Naive thymus-derived CD4-positive, alpha-beta T cell (primary cell): ENCODE results near the gene IL17B. TPM values are rescaled to one million over a fixed set of nuclear protein-coding genes. Genes with fewer than 3 reads are reported as not detected.

Experiments
- ATAC-seq: fragments of 150-1000 bp; cut with Tn5 transposase; 2 replicates; pipeline ENCODE4 v1.10.0; 2021; ENCODE audit warnings: mild to moderate bottlenecking, moderate library complexity
- CTCF ChIA-PET: fragments of 350-600 bp; sonication (Branson Sonifier 250); formaldehyde crosslinking; loops from one replicate; lab custom pipeline; 2021; ENCODE audit warnings: antibody characterized with exemption; lab: Charles Lee
- POLR2A ChIA-PET: fragments of 350-600 bp; sonication (Branson Sonifier 250); formaldehyde crosslinking; loops from one replicate; lab custom pipeline; 2021; ENCODE audit warnings: antibody characterized with exemption, inconsistent platforms; lab: Charles Lee
- DNase-seq, 9 donors: peaks; one replicate each; pipeline versions ENCODE4 v3.0.0 to v3.0.0-alpha.2; 2020 to 2022; ENCODE audit warnings: mixed read lengths in 1 of 9
- H3K27ac ChIP-seq: one replicate; pipeline ENCODE4 v1.7.0; 2013; ENCODE audit warnings: mild to moderate bottlenecking, low read depth, low read length, moderate library complexity
- H3K27me3 ChIP-seq, 2 donors: one replicate each; pipeline ENCODE4 v1.7.0; 2013; ENCODE audit warnings: low read length in 2 of 2, mild to moderate bottlenecking in 2 of 2, moderate library complexity in 2 of 2; ENCODE audit not compliant: control insufficient read depth in 2 of 2, insufficient read depth in 2 of 2
- H3K36me3 ChIP-seq, 3 experiments: 1 replicate in 2 of 3; 2 replicates in 1 of 3; pipeline ENCODE4 v1.7.0; 2013; ENCODE audit warnings: low read length in 3 of 3, mild to moderate bottlenecking in 3 of 3, moderate library complexity in 1 of 3; ENCODE audit not compliant: insufficient read depth in 3 of 3, control insufficient read depth in 2 of 3
- H3K4me1 ChIP-seq, 2 donors: one replicate each; pipeline ENCODE4 v1.7.0; 2013; ENCODE audit warnings: low read length in 2 of 2, mild to moderate bottlenecking in 2 of 2, moderate library complexity in 1 of 2; ENCODE audit not compliant: control insufficient read depth in 2 of 2, insufficient read depth in 2 of 2
- H3K4me3 ChIP-seq: 2 replicates; pipeline ENCODE4 v1.7.0; 2013; ENCODE audit warnings: mild to moderate bottlenecking, low read length
- H3K9me3 ChIP-seq, 3 experiments: 1 replicate in 2 of 3; 2 replicates in 1 of 3; pipeline ENCODE4 v1.7.0; 2013; ENCODE audit warnings: low read length in 3 of 3; ENCODE audit not compliant: control insufficient read depth in 2 of 3
- H3K27ac Mint-ChIP-seq, 9 donors: one replicate each; pipeline ENCODE4 v1.8.0; 2020 to 2022; ENCODE audit warnings: mixed read lengths in 9 of 9, mild to moderate bottlenecking in 8 of 9, moderate library complexity in 5 of 9, inconsistent platforms in 2 of 9
- H3K27me3 Mint-ChIP-seq, 5 donors: one replicate each; pipeline ENCODE4 v1.8.0; 2021 to 2022; ENCODE audit warnings: mixed read lengths in 5 of 5, mild to moderate bottlenecking in 1 of 5
- H3K36me3 Mint-ChIP-seq, 5 donors: one replicate each; pipeline ENCODE4 v1.8.0; 2020 to 2022; ENCODE audit warnings: mixed read lengths in 5 of 5, mild to moderate bottlenecking in 3 of 5, inconsistent platforms in 1 of 5
- H3K4me1 Mint-ChIP-seq, 7 donors: one replicate each; pipeline ENCODE4 v1.8.0; 2020 to 2022; ENCODE audit warnings: mixed read lengths in 7 of 7, mild to moderate bottlenecking in 3 of 7, inconsistent platforms in 1 of 7
- H3K4me3 Mint-ChIP-seq, 10 donors: one replicate each; pipeline ENCODE4 v1.8.0; 2020 to 2022; ENCODE audit warnings: mild to moderate bottlenecking in 10 of 10, mixed read lengths in 10 of 10, moderate library complexity in 6 of 10, inconsistent platforms in 2 of 10
- H3K9me3 Mint-ChIP-seq, 11 donors: one replicate each; pipeline ENCODE4 v1.8.0; 2020 to 2022; ENCODE audit warnings: mixed read lengths in 11 of 11, mild to moderate bottlenecking in 4 of 11, inconsistent platforms in 1 of 11, moderate library complexity in 1 of 11
- intact Hi-C, 2 donors: fragments of 100-400 bp; cut with micrococcal nuclease; formaldehyde crosslinking; loops; one replicate each; pipeline ENCODE4 v1.15.1; 2023
- polyA plus RNA-seq, 2 donors: library from polyadenylated mRNA; unstranded; fragments of 300-500 nt; fragmentation: Illumina TruSeq; gene quantifications; one replicate each; pipeline ENCODE4 v1.2.3, GENCODE V29; 2021
- total RNA-seq, 6 experiments: library from RNA in 5 of 6; stranded (reverse) in 5 of 6; gene quantifications; 1 replicate in 5 of 6; 2 replicates in 1 of 6; pipeline ENCODE4 v1.2.3 and lab custom pipeline; 2021 to 2026

IL17B gene
- total and polyA plus RNA-seq, 7 experiments from 2014 or later = not detected

DNA sequence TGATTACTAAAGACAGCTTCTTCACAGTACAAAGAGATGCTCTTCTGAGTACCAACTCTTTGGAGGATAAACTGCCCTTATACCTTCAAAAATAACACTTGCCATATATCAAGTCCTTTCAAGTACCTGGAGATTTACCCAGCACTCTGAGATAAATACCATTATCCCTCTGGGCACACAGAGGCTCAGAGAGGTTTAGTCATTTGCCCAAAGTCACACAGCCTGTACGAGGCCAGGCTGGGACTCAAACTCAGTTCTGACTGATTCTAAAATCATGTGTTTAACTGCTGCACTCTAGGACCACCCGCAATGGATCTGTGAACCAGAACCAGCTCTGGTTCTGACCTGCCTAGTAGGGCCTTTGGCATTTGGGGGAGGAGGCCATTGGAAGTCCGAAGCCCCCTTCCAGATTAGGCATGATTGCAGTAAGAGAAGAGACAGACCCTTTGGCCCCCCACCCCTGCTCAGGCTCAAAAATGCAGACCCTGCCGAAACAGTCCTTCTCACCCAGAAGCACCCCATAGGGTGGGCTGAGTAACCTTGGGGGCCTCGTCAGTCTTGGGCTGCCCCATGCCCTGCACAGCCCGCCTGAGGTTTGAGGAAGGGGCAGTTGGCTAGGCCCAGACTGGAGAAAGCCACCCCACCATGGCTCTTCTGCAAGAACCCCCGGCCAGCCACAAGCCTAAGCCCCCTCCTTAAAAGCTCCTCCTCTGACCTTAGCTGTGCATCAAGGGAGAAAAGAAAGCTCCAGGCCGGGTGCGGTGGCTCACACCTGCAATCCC, 32.8 kb upstream of the IL17B start:
- ATAC-seq (no peak), DNase-seq (no peak)
- H3K27me3 ChIP-seq = no peaks in the 10 kb centered on the region
- no peaks in the 10 kb centered on the region for H3K36me3 ChIP-seq
- H3K4me1 ChIP-seq = no peaks in the 10 kb centered on the region
- ChIA-PET CTCF (interaction anchor here (1.8 kb wide), 1 partner anchor 11 kb away, joined by 7 read pairs; no protein-coding TSS in a partner anchor), POLR2A (no interaction called here)
- Mint-ChIP-seq H3K27ac (no peak overlapping the region), H3K36me3 (no peaks in the 10 kb centered on the region), H3K4me3 (no peak overlapping the region), H3K4me1 (no peaks in the 10 kb centered on the region), H3K27me3 (peaks cover 0 to 3% (median 0%) of the 10 kb centered on the region in 5 donors), H3K9me3 (peaks cover 0 to 3% (median 0%) of the 10 kb centered on the region in 11 donors)
- no peaks in the 10 kb centered on the region for H3K9me3 ChIP-seq
- no peak overlapping the region for H3K4me3 ChIP-seq
- no peak overlapping the region for H3K27ac ChIP-seq
- intact Hi-C loops = no loop called here

DNA sequence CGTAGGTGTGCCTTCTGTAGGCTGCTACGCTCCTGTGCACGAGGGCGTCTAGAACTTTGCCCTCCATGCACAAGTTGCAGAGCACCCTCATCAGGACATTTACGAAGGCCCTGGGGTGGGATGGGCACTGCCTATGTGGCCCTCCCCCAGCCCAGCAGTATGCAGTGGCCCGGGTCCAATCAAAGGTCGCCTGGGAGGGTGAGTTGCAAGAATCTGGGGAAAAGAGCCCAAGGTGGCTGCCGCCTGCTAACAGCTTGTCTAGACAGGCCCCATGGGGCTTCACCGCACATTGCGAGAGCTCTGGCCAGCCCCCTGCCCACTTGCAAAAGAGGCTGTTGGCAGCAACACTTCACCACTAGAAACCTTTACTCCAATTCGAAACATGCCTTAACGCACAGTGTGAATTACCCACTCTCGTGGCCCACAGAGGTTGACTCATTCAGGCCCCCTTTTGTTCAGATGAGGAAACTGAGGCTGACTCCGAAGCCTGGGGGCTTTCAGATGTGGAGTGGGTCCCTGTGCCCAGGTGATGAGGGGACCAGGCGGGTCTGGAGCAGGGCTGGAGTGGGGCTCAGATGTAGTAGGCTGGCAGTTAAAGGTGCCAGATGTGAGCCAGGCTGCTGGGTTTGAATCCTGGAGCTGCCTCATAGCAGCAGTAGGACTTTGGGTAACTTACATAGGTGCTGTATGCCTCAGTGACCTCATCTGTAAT, 31.8 kb upstream of the IL17B start:
- CTCF ChIA-PET = no interaction called here
- Histone ChIP-seq H3K4me1 (no peaks in the 10 kb centered on the region), H3K9me3 (no peaks in the 10 kb centered on the region), H3K27me3 (no peaks in the 10 kb centered on the region), H3K27ac (no peak overlapping the region), H3K4me3 (no peak overlapping the region), H3K36me3 (no peaks in the 10 kb centered on the region)
- DNase-seq (no peak), ATAC-seq (no peak)
- POLR2A ChIA-PET = no interaction called here
- H3K4me1 Mint-ChIP-seq = no peaks in the 10 kb centered on the region
- no peaks in the 10 kb centered on the region for H3K36me3 Mint-ChIP-seq
- intact Hi-C loops = no loop called here
- no peak overlapping the region for H3K4me3 Mint-ChIP-seq
- H3K27me3 Mint-ChIP-seq = peaks cover 0 to 6% (median 0%) of the 10 kb centered on the region in 5 donors
- no peak overlapping the region for H3K27ac Mint-ChIP-seq
- H3K9me3 Mint-ChIP-seq = peaks cover 0 to 3% (median 0%) of the 10 kb centered on the region in 11 donors

DNA sequence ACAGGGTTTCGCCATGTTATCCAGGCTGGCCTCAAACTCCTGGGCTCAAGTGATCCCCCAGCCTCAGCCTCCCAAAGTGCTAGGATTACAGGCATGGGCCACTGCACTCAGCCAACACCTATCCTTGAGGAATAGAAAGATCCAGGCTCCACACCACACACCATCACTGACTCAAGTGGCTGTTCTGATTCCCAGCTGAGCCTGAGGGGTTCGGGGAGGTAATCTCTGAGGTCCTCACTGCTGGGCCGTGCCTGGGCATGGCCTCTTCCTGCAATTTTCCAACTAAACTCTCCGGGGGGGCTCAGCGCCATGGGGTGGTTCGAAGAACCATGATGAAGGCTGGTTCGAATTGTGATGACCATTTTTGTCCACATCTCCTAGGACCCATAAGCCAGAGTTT, 31.0 kb upstream of the IL17B start:
- no peaks in the 10 kb centered on the region for H3K27me3 ChIP-seq
- H3K27ac Mint-ChIP-seq = no peak overlapping the region
- H3K4me3 ChIP-seq = no peak overlapping the region
- DNase-seq (no peak), ATAC-seq (no peak)
- H3K4me3 Mint-ChIP-seq = no peak overlapping the region
- no peaks in the 10 kb centered on the region for H3K4me1 ChIP-seq
- H3K36me3 Mint-ChIP-seq = no peaks in the 10 kb centered on the region
- H3K4me1 Mint-ChIP-seq = no peaks in the 10 kb centered on the region
- H3K9me3 Mint-ChIP-seq = peaks cover 0 to 3% (median 0%) of the 10 kb centered on the region in 11 donors
- CTCF ChIA-PET = no interaction called here
- POLR2A ChIA-PET = no interaction called here
- H3K36me3 ChIP-seq = no peaks in the 10 kb centered on the region
- H3K27me3 Mint-ChIP-seq = peaks cover 0 to 6% (median 0%) of the 10 kb centered on the region in 5 donors
- H3K27ac ChIP-seq = no peak overlapping the region
- intact Hi-C loops = no loop called here
- H3K9me3 ChIP-seq = no peaks in the 10 kb centered on the region

DNA sequence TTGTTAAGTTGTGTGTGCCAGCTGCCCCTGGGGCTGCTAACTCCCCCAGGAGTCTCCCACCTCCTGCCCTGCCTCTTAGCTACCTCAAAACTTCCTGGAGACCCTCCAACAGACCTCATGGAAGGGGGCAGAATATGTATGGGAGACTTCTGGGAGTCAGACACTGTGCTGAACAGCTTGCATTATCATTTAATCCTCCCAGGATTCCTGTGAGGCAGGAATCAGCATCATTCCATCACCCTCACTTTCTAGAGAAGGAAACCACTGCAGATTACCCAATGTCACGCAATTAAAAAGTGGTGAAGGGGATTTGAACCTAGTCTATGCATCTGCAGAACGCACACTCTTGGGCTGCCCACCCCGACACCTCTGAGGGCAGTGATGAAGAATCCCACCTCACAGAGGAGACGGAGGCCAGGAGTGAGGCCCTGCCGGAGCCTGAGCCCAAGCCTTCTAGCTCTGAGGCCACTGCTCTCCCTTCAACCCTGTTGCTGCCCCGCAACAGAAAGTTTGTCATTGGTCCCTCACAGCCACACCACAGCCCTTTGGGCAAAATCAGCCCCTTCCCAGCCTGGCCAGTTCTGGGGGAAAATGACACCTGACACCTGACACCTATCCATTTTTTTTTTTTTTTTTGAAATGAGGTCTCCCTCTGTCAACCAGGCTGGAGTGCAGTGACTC, 30.3 kb upstream of the IL17B start:
- Mint-ChIP-seq H3K4me1 (no peaks in the 10 kb centered on the region), H3K27ac (no peak overlapping the region), H3K36me3 (no peaks in the 10 kb centered on the region), H3K27me3 (peaks cover 0 to 6% (median 0%) of the 10 kb centered on the region in 5 donors), H3K9me3 (peaks cover 0 to 3% (median 0%) of the 10 kb centered on the region in 11 donors), H3K4me3 (no peak overlapping the region)
- no peaks in the 10 kb centered on the region for H3K4me1 ChIP-seq
- no peaks in the 10 kb centered on the region for H3K9me3 ChIP-seq
- no peaks in the 10 kb centered on the region for H3K36me3 ChIP-seq
- intact Hi-C loops = no loop called here
- DNase-seq (no peak), ATAC-seq (no peak)
- H3K27ac ChIP-seq = no peak overlapping the region
- ChIA-PET CTCF (interaction anchor here (2.0 to 2.1 kb wide), 2 partner anchors 25 to 26 kb away, joined by 6 read pairs; no protein-coding TSS in a partner anchor), POLR2A (no interaction called here)
- H3K27me3 ChIP-seq = no peaks in the 10 kb centered on the region
- H3K4me3 ChIP-seq = no peak overlapping the region

DNA sequence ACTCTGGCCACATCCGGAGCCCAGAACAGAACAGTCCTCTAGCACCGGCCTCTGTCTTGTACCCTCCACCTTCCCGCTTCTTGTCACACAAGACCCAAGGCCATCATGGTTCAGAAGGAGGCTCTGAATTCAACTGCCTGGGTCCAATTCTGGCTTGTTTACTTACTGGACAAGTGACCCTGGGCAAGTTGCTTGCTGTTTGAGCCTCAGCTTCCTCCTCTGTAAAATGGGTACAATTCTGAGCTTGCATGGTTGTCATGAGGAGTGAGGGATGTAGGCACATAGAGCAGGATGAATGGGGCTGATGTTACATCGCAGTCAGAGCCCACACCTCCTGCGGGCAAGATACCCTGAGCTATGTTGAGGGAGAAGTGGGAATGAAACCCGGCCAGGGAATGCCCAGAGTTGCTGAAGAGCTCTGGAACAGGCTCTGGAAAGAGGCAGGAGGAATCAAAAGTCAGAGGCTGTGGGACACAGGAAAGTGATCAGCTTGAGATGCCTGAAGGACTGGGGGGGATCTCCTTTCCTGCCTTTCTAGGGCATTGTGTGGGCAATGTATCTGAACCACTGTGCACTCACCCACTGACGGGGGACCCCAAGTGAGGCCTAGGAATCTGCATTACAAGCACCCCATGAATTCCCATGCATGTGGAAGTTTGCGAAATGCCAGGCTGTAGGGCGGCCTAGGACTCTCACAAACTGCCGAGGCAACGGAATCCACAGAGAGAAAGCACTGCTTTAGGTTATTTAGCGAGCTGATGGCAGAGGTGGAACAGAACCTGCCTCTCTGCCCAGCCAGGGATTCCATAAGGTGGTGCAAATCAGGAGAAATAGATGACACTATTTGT, 29.4 kb upstream of the IL17B start:
- H3K27me3 Mint-ChIP-seq = peaks cover 0 to 6% (median 0%) of the 10 kb centered on the region in 5 donors
- ChIA-PET POLR2A (no interaction called here), CTCF (interaction anchor here (2.0 to 2.1 kb wide), 2 partner anchors 26 kb away, joined by 6 read pairs; no protein-coding TSS in a partner anchor)

More for the DNA sequence above, 29.4 kb upstream of the IL17B start:
- intact Hi-C loops = no loop called here
- Mint-ChIP-seq H3K4me1 (no peaks in the 10 kb centered on the region), H3K4me3 (no peak overlapping the region), H3K27ac (no peak overlapping the region), H3K9me3 (peaks cover 0 to 4% (median 0%) of the 10 kb centered on the region in 11 donors), H3K36me3 (no peaks in the 10 kb centered on the region)
- DNase-seq (no peak), ATAC-seq (no peak)
- H3K27me3 ChIP-seq = no peaks in the 10 kb centered on the region
- no peaks in the 10 kb centered on the region for H3K9me3 ChIP-seq
- H3K27ac ChIP-seq = no peak overlapping the region
- H3K36me3 ChIP-seq = no peaks in the 10 kb centered on the region
- H3K4me3 ChIP-seq = no peak overlapping the region
- no peaks in the 10 kb centered on the region for H3K4me1 ChIP-seq
